Right atrium auricular region (tissue), 2 donors: Measurements from ENCODE around the gene PTP4A1. TPM values are rescaled to one million over a fixed set of nuclear protein-coding genes. Genes with fewer than 3 reads are reported as not detected.
A peak's percentile ranks its signal among the peaks of the same experiment; 100 is the strongest.

Source experiments
- DNase-seq: peaks from one replicate; pipeline ENCODE4 v3.0.0-alpha.2; 2019; ENCODE audit warnings: low spot score
- H3K27ac ChIP-seq, 2 donors: fragments of 200-600 bp; sonication (generic); 1 replicate in 1 of 2; 2 replicates in 1 of 2; pipeline ENCODE4 v1.5.1; 2016 to 2019
- H3K27me3 ChIP-seq, 2 donors: fragments of 200-600 bp; sonication (generic); one replicate each; pipeline versions ENCODE4 v1.5.1 to v1.6.0; 2017 to 2019
- H3K36me3 ChIP-seq: fragments of 200-600 bp; sonication (generic); one replicate; pipeline ENCODE4 v1.5.1; 2016
- H3K4me1 ChIP-seq, 2 donors: fragments of 200-600 bp; sonication (generic); one replicate each; pipeline versions ENCODE4 v1.5.1 to v1.6.0; 2017 to 2019
- H3K4me3 ChIP-seq, 2 donors: fragments of 200-600 bp; sonication (generic); 1 replicate in 1 of 2; 2 replicates in 1 of 2; pipeline ENCODE4 v1.5.1; 2017 to 2019; ENCODE audit warnings: mild to moderate bottlenecking in 1 of 2, moderate library complexity in 1 of 2
- H3K9me3 ChIP-seq, 2 donors: fragments of 200-600 bp; sonication (generic); one replicate each; pipeline ENCODE4 v1.5.1; 2019
- total RNA-seq, 2 donors: library from RNA; depleted of rRNA; stranded (reverse); fragments of >200 nt; gene quantifications; one replicate each; pipeline ENCODE4 v1.1.0, GENCODE V29; 2016
- TF ChIP-seq, protein P1 (sequence below), 2 donors: fragments of 200-600 bp; sonication (generic); IDR thresholded peaks; one replicate each; pipeline ENCODE4 v1.5.1; 2019; ENCODE audit warnings: antibody characterized with exemption in 2 of 2

Gene PTP4A1
- total RNA-seq, 2 donors from 2014 or later: 17.1 to 17.9 TPM

DNA sequence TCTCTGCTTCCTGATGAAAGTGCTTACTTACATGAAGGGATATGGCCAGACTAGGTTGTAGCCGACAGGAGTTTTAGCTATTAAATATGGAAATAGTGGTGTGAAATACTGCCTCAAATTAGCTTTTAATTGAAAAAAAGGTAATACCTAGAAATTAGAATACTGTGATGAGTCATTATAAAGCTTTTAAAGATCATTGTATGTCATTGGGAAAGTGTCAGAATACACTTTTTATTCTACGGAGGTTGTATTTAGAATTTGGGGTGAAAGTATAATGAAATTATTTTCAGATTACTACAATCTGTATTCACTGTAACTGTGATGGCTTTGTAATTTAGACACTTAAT lies 2.2 kb downstream of the PTP4A1 start:
- TF ChIP-seq, protein P1, sequence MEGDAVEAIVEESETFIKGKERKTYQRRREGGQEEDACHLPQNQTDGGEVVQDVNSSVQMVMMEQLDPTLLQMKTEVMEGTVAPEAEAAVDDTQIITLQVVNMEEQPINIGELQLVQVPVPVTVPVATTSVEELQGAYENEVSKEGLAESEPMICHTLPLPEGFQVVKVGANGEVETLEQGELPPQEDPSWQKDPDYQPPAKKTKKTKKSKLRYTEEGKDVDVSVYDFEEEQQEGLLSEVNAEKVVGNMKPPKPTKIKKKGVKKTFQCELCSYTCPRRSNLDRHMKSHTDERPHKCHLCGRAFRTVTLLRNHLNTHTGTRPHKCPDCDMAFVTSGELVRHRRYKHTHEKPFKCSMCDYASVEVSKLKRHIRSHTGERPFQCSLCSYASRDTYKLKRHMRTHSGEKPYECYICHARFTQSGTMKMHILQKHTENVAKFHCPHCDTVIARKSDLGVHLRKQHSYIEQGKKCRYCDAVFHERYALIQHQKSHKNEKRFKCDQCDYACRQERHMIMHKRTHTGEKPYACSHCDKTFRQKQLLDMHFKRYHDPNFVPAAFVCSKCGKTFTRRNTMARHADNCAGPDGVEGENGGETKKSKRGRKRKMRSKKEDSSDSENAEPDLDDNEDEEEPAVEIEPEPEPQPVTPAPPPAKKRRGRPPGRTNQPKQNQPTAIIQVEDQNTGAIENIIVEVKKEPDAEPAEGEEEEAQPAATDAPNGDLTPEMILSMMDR (IDR thresholded peaks at IDR 0.05): peak in 1 of 2 donors; percentile 4
- Histone ChIP-seq H3K36me3 (peaks cover 30% of the 10 kb centered on the region), H3K4me3 (peak overlapping the region; percentile 95 to 99), H3K9me3 (no peaks in the 10 kb centered on the region), H3K27ac (peak overlapping the region; percentile 99 to 100), H3K4me1 (peaks cover 0 to 11% of the 10 kb centered on the region in 2 donors), H3K27me3 (no peaks in the 10 kb centered on the region)
- DNase-seq: no peak

DNA sequence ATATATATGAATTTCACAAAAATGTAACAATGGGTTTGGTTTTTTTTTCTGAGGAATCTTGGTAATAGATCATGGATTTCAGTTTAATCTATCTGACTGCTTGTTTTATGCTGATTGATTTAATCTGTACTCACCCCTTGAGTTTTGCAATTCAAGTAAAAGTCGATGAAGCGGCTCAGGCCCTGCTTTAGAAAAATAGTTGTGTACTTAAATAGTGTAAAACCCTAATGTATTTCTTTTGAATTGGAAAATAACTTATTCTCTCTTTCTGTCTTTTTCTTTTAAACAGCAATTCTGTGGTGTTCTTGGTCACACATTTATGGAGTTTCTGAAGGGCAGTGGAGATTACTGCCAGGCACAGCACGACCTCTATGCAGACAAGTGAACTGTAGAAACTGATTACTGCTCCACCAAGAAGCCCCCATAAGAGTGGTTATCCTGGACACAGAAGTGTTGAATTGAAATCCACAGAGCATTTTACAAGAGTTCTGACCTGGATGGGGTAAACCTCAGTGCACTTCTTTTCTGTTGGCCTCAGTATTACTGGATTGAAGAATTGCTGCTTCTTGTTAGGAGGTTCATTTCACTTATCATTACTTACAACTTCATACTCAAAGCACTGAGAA lies 4.0 kb downstream of the PTP4A1 start:
- Histone ChIP-seq H3K27me3 (no peaks in the 10 kb centered on the region), H3K4me3 (no peak overlapping the region), H3K4me1 (peaks cover 0 to 11% of the 10 kb centered on the region in 2 donors), H3K27ac (no peak overlapping the region), H3K9me3 (no peaks in the 10 kb centered on the region), H3K36me3 (peaks cover 43% of the 10 kb centered on the region)
- TF ChIP-seq, protein P1 (IDR thresholded peaks at IDR 0.05): no peak
- no peak for DNase-seq

DNA sequence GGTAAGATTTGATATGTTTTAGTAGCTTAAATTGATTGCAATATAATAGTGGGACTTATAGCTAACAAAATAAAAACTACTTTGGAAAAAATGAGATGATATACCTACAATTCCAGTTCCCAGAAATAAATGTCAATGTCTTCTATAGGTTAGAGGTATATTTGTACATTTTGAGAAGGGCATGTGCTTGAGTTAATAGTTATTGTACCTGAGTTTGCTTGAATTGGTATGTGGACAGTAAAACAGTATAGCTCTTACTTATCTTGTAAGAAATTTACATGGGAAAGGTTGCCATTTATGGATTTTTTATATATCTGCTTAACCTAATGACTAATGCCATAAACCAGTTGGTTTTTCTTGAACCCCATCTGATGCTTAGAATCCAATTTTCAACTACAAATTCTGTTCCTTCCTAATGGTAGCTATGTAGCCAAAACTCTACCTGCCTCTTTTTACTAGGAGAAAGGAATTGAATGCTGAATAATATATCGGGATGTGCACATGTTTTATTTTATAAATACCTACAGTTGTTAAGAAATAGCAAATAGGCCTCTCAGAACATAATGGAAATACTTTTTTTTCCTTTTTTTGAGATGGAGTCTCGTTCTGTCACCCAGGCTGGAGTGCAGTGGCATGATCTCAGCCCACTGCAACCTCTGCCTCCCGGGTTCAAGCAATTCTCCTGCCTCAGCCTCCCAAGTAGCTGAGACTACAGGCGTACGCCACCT lies 4.9 kb downstream of the PTP4A1 start:
- Histone ChIP-seq H3K27ac (no peak overlapping the region), H3K4me3 (no peak overlapping the region), H3K4me1 (peaks cover 0 to 11% of the 10 kb centered on the region in 2 donors), H3K9me3 (no peaks in the 10 kb centered on the region), H3K27me3 (no peaks in the 10 kb centered on the region), H3K36me3 (peaks cover 43% of the 10 kb centered on the region)
- TF ChIP-seq, protein P1 (IDR thresholded peaks at IDR 0.05): no peak
- DNase-seq: no peak

DNA sequence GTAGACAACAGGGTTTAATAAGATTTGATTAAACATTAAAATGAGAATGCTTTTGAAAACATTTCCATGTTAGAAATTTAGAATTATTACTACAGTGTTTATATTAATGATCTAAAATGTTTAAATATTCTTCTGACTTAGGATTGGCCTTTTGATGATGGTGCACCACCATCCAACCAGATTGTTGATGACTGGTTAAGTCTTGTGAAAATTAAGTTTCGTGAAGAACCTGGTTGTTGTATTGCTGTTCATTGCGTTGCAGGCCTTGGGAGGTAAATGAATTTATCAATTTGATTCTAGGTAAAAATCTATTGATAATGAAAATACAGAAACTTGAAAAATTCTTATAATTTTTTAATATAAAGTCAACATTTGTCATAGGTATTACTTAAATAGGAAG lies 6.5 kb downstream of the PTP4A1 start:
- H3K4me3 ChIP-seq: no peak overlapping the region
- DNase-seq: no peak
- H3K27me3 ChIP-seq: no peaks in the 10 kb centered on the region
- H3K4me1 ChIP-seq: peaks cover 0 to 11% of the 10 kb centered on the region in 2 donors
- H3K36me3 ChIP-seq: peaks cover 43% of the 10 kb centered on the region
- TF ChIP-seq, protein P1 (IDR thresholded peaks at IDR 0.05): no peak
- H3K9me3 ChIP-seq: no peaks in the 10 kb centered on the region
- no peak overlapping the region for H3K27ac ChIP-seq

GRCh38 chr6:63579937-63580703 lies 7.8 kb downstream of the PTP4A1 start:
- H3K4me3 ChIP-seq: no peak overlapping the region
- no peaks in the 10 kb centered on the region for H3K4me1 ChIP-seq
- DNase-seq: no peak
- no peaks in the 10 kb centered on the region for H3K9me3 ChIP-seq
- peaks cover 43% of the 10 kb centered on the region for H3K36me3 ChIP-seq
- TF ChIP-seq, protein P1 (IDR thresholded peaks at IDR 0.05): no peak
- no peaks in the 10 kb centered on the region for H3K27me3 ChIP-seq
- H3K27ac ChIP-seq: no peak overlapping the region
